Stomach (tissue), 4 donors: Measurements from ENCODE around the gene ZNF417.

Source experiments
- CTCF ChIP-seq, 7 experiments: fragments of 450-650 bp in 4 of 7; fragments of 200-600 bp in 3 of 7; sonication (generic) in 3 of 7; IDR thresholded peaks; one replicate each; pipeline ENCODE4 v1.5.1; 2016 to 2019; ENCODE audit warnings: antibody characterized with exemption in 7 of 7, control low read depth in 2 of 7, mild to moderate bottlenecking in 1 of 7
- EP300 ChIP-seq: sonication (generic); formaldehyde crosslinking; IDR thresholded peaks from one replicate; pipeline ENCODE4 v1.6.1; 2017; ENCODE audit warnings: antibody characterized with exemption
- POLR2A ChIP-seq, 4 donors: fragments of 450-650 bp; IDR thresholded peaks; one replicate each; pipeline ENCODE4 v1.6.1; 2016; ENCODE audit warnings: antibody characterized with exemption in 4 of 4, control low read depth in 2 of 4, mild to moderate bottlenecking in 1 of 4, moderate library complexity in 1 of 4
- POLR2AphosphoS5 ChIP-seq, 3 donors: sonication (generic); formaldehyde crosslinking; IDR thresholded peaks; one replicate each; pipeline ENCODE4 v1.6.1; 2016; ENCODE audit warnings: antibody characterized with exemption in 3 of 3

- TF ChIP-seq CTCF (IDR thresholded peaks at IDR 0.05): no peak
- no peak for TF ChIP-seq POLR2A (IDR thresholded peaks at IDR 0.05)
- no peak for TF ChIP-seq EP300
- TF ChIP-seq POLR2AphosphoS5 (IDR thresholded peaks at IDR 0.05): no peak
Observed at GRCh38 chr19:57954996-57955395, 38.6 kb upstream of the ZNF417 start.
